WTC11 (cell line): ENCODE measurements around the gene RAPH1.

ENCODE experiments used
- NR3C1 ChIP-seq: sonication (generic); formaldehyde crosslinking; conservative IDR thresholded peaks from 2 replicates; pipeline ENCODE4 v1.8.1; 2023; ENCODE audit warnings: low read depth, mild to moderate bottlenecking, missing genetic modification reagents
- TF ChIP-seq, protein P1 (sequence below): sonication (generic); formaldehyde crosslinking; IDR thresholded peaks from 2 replicates; pipeline ENCODE4 v1.8.1; 2023; ENCODE audit warnings: mild to moderate bottlenecking, missing genetic modification reagents, moderate library complexity
- TF ChIP-seq, protein P2 (sequence below): fragments of 200-600 bp; IDR thresholded peaks from 2 replicates; pipeline ENCODE4 v1.8.0; 2022; ENCODE audit warnings: antibody characterized with exemption

DNA sequence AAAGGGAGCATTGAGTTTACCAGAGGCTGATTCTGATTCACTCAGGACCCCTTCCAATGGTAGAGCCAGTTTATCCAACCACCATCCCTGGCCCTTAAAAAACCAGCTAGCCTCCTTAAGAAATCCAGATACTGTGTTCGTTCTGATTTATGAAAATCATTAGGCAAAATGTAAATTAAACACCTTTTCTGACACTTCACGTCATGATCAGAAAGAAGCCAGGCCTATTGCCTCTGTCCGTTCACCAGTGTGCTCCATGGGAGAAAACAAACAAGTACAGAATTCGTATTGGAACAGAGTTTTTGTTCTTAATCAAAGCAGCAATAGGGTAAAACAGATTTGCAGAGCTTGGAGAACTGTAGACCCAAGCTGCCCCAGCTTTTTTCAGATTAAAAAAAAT lies 31.1 kb upstream of the RAPH1 start:
- no peak for TF ChIP-seq NR3C1 (CRISPR knock-in tag)
- TF ChIP-seq, protein P1, sequence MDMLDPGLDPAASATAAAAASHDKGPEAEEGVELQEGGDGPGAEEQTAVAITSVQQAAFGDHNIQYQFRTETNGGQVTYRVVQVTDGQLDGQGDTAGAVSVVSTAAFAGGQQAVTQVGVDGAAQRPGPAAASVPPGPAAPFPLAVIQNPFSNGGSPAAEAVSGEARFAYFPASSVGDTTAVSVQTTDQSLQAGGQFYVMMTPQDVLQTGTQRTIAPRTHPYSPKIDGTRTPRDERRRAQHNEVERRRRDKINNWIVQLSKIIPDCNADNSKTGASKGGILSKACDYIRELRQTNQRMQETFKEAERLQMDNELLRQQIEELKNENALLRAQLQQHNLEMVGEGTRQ (CRISPR knock-in tag) = no peak
- TF ChIP-seq, protein P2, sequence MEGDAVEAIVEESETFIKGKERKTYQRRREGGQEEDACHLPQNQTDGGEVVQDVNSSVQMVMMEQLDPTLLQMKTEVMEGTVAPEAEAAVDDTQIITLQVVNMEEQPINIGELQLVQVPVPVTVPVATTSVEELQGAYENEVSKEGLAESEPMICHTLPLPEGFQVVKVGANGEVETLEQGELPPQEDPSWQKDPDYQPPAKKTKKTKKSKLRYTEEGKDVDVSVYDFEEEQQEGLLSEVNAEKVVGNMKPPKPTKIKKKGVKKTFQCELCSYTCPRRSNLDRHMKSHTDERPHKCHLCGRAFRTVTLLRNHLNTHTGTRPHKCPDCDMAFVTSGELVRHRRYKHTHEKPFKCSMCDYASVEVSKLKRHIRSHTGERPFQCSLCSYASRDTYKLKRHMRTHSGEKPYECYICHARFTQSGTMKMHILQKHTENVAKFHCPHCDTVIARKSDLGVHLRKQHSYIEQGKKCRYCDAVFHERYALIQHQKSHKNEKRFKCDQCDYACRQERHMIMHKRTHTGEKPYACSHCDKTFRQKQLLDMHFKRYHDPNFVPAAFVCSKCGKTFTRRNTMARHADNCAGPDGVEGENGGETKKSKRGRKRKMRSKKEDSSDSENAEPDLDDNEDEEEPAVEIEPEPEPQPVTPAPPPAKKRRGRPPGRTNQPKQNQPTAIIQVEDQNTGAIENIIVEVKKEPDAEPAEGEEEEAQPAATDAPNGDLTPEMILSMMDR = no peak
